ENCODE data around the gene IKBKG.
"Not testable (repeated sequence)": the region's sequence is repeated elsewhere in the genome, so short reads cannot be mapped to it uniquely, and the experiment has no call there.

Gene IKBKG

GRCh38 chrX:154607976-154608375 lies 60.6 kb downstream of the IKBKG start:
- DNase-seq = not testable (repeated sequence)

- DNase-seq = not testable (repeated sequence)
These were observed 61.4 kb downstream of the IKBKG start for GRCh38 chrX:154608823-154609222.

DNA sequence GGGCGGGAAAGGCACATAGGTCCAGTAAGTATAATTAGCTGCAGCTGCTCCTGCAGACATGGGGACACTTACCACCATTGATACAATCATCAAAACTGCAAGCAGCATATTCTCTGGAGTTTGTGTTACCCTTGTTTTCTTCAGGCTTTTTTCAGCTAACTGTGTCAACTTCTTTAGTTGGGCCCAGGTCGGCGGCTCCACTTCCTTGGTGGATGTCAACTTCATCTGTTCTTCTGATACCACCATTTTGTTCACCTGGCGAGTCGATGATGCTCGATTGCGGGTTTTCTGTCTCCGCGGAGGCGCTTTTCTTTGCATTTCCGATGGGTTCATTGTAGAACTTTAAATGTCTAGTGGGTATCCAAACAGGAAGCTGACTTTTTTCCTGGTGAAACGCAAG lies 63.7 kb downstream of the IKBKG start:
- not testable (repeated sequence) for DNase-seq

DNA sequence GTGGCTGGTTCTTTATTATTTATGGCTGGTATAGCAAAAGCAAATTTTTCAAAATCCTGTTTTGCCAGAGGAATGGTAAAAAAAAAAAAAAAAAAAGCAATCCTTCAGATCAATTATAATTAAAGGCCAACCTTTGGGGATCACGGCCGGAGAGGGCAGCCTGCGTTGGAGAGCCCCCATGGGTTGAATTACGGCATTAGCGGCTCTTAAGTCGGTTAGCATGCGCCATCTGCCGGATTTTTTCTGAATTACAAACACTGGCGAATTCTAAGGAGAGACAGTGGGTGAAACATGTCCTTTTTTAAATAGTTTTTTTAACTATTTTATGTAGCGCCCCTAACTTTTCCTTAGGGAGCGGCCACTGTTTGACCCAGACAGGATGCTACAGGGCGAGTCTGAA lies 66.2 kb downstream of the IKBKG start:
- not testable (repeated sequence) for DNase-seq

Data from NCI-H187 (cell line).